Uterus (tissue), 2 donors: ENCODE measurements around the gene ELMO1.

Experiments
- CTCF ChIP-seq, 4 experiments: fragments of 200-600 bp in 2 of 4; fragments of 450-650 bp in 2 of 4; sonication (generic) in 2 of 4; IDR thresholded peaks; one replicate each; pipeline ENCODE4 v1.5.1; 2016 to 2019; ENCODE audit warnings: antibody characterized with exemption in 4 of 4, mild to moderate bottlenecking in 2 of 4, moderate library complexity in 1 of 4
- POLR2A ChIP-seq, 2 donors: fragments of 450-650 bp; IDR thresholded peaks; one replicate each; pipeline ENCODE4 v1.6.1; 2016; ENCODE audit warnings: antibody characterized with exemption in 2 of 2, mild to moderate bottlenecking in 1 of 2, moderate library complexity in 1 of 2

GRCh38 chr7:37352251-37352880 lies 96.3 kb downstream of the ELMO1 start:
- TF ChIP-seq CTCF (IDR thresholded peaks at IDR 0.05): no peak
- no peak for TF ChIP-seq POLR2A (IDR thresholded peaks at IDR 0.05)
